Epithelial cell of proximal tubule (primary cell): ENCODE results near the gene EMILIN2. TPM values are rescaled to one million over a fixed set of nuclear protein-coding genes. Genes with fewer than 3 reads are reported as not detected.
"Not testable (repeated sequence)": the region's sequence is repeated elsewhere in the genome, so short reads cannot be mapped to it uniquely, and the experiment has no call there.

Experiments used
- DNase-seq: peaks from one replicate; pipeline ENCODE4 v3.0.0-alpha.2; 2011; ENCODE audit warnings: low read depth
- H3K4me3 ChIP-seq: 2 replicates; pipeline ENCODE4 v1.5.1; 2011; ENCODE audit warnings: low read depth, mild to moderate bottlenecking, low read length
- CTCF ChIP-seq: conservative IDR thresholded peaks from 2 replicates; pipeline ENCODE4 v1.5.1; 2012; ENCODE audit warnings: low read depth, mild to moderate bottlenecking, low read length
- total RNA-seq: library from RNA; depleted of rRNA; stranded (reverse); fragments of >200 nt; gene quantifications from 2 replicates; pipeline ENCODE4 v1.2.3, GENCODE V29; 2015

Gene EMILIN2
- total RNA-seq, 1 donor from 2014 or later, result 13.2 TPM

GRCh38 chr18:2912357-2913299 is 65.8 kb downstream of the EMILIN2 start:
- DNase-seq, result no peak
- H3K4me3 ChIP-seq, result no peak overlapping the region
- no peak for TF ChIP-seq CTCF

- no peak overlapping the region for H3K4me3 ChIP-seq
- no peak for DNase-seq
- no peak for TF ChIP-seq CTCF
Measured at GRCh38 chr18:2913398-2914005, 66.7 kb downstream of the EMILIN2 start.

GRCh38 chr18:2914185-2914880 is 67.5 kb downstream of the EMILIN2 start:
- TF ChIP-seq CTCF, result no peak
- no peak overlapping the region for H3K4me3 ChIP-seq
- no peak for DNase-seq

- DNase-seq, result no peak
- no peak overlapping the region for H3K4me3 ChIP-seq
- no peak for TF ChIP-seq CTCF
Measured at GRCh38 chr18:2914881-2915240, 68.1 kb downstream of the EMILIN2 start.

- H3K4me3 ChIP-seq, result not testable (repeated sequence)
Measured at GRCh38 chr18:2915486-2915885, 68.7 kb downstream of the EMILIN2 start.

GRCh38 chr18:2916184-2916583 is 69.4 kb downstream of the EMILIN2 start:
- no peak overlapping the region for H3K4me3 ChIP-seq
- DNase-seq, result no peak

More at GRCh38 chr18:2915486-2915885, 68.7 kb downstream of the EMILIN2 start:
- DNase-seq, result not testable (repeated sequence)

More at GRCh38 chr18:2916184-2916583, 69.4 kb downstream of the EMILIN2 start:
- no peak for TF ChIP-seq CTCF
